ENCODE measurements around the gene ZNF529. TPM values are rescaled to one million over a fixed set of nuclear protein-coding genes. Genes with fewer than 3 reads are reported as not detected.

ZNF529 gene
- total and polyA plus RNA-seq, 4 donors: 1.4 to 9.5 (median 3.0) TPM

DNA sequence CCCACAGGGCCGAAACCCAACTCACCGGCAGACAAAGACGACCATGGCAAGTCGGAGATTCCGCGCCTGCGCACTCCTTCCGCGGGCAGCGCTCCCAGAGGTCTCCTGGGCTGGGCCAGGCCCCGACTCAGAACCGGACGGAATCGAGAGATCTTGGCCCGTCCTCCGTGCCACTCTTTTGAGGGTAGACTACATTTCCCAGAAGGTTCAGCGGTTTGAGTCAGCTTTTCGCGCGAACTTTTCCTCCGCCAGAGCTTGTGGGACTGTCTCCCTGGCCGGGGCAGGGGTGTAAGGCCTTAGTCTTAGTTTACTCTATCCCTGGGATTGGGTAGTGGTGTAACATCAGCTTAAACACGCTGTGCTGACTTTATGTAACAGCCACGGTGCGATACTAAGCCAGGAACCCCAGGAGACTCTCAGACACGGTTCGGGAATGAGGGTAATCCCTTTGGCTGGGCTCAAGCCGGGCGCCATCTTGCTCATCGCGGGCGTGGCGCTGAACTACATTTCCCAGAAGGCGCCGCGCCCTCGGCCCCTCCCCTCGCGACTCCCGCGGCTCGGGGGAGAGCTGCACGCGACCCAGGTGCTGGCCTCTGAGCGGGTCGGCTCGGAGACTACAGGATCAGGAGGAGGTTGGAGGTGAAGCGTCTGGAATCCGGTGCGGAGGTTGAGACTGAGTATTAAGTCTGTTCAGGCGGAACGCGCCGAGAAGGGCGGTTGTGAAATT is 44.7 kb downstream of the ZNF529 start, which contains the start of gene ZNF260:
Gene ZNF260, minus strand, starts transcription at position 78 of the 727 bp plus-strand sequence. CDS start 13,033 bp downstream, outside the sequence.
- peaks cover 12 to 25% (median 18%) of the 10 kb centered on the region in 4 donors for H3K9me3 ChIP-seq (ENCODE audit: control insufficient read depth in 4 of 4, low read length in 3 of 4)
- H3K9ac ChIP-seq (ENCODE audit: low read depth in 1 of 2, low read length in 2 of 2): peak within 1 kb of the TSS; percentile 74 to 78
- under 1% methylated on average over 55 of the region's 55 CpGs for WGBS

More for the DNA sequence above, 44.7 kb downstream of the ZNF529 start, which contains the start of gene ZNF260:
- H3K36me3 ChIP-seq (ENCODE audit: control insufficient read depth in 4 of 4, insufficient read depth in 3 of 4, low read depth in 1 of 4, low read length in 3 of 4): peaks cover 6 to 14% (median 9%) of the 10 kb centered on the region in 4 donors
- TF ChIP-seq TAF1 (conservative IDR thresholded peaks at IDR 0.05): peak; percentile 69
- TF ChIP-seq NR2F2 (IDR thresholded peaks at IDR 0.05): peak; percentile 38
- TF ChIP-seq, protein P1, sequence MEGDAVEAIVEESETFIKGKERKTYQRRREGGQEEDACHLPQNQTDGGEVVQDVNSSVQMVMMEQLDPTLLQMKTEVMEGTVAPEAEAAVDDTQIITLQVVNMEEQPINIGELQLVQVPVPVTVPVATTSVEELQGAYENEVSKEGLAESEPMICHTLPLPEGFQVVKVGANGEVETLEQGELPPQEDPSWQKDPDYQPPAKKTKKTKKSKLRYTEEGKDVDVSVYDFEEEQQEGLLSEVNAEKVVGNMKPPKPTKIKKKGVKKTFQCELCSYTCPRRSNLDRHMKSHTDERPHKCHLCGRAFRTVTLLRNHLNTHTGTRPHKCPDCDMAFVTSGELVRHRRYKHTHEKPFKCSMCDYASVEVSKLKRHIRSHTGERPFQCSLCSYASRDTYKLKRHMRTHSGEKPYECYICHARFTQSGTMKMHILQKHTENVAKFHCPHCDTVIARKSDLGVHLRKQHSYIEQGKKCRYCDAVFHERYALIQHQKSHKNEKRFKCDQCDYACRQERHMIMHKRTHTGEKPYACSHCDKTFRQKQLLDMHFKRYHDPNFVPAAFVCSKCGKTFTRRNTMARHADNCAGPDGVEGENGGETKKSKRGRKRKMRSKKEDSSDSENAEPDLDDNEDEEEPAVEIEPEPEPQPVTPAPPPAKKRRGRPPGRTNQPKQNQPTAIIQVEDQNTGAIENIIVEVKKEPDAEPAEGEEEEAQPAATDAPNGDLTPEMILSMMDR (IDR thresholded peaks at IDR 0.05; ENCODE audit: low read depth, low read length, missing input control): no peak
- no peak for TF ChIP-seq FOXA2 (IDR thresholded peaks at IDR 0.05)
- TF ChIP-seq HNF4A (conservative IDR thresholded peaks at IDR 0.05): peak; percentile 13 to 28
- TF ChIP-seq GABPA (IDR thresholded peaks at IDR 0.05 in 1 of 2, conservative IDR thresholded peaks at IDR 0.05 in 1 of 2): peak in 1 of 2 donors; percentile 82
- TF ChIP-seq, protein P2, sequence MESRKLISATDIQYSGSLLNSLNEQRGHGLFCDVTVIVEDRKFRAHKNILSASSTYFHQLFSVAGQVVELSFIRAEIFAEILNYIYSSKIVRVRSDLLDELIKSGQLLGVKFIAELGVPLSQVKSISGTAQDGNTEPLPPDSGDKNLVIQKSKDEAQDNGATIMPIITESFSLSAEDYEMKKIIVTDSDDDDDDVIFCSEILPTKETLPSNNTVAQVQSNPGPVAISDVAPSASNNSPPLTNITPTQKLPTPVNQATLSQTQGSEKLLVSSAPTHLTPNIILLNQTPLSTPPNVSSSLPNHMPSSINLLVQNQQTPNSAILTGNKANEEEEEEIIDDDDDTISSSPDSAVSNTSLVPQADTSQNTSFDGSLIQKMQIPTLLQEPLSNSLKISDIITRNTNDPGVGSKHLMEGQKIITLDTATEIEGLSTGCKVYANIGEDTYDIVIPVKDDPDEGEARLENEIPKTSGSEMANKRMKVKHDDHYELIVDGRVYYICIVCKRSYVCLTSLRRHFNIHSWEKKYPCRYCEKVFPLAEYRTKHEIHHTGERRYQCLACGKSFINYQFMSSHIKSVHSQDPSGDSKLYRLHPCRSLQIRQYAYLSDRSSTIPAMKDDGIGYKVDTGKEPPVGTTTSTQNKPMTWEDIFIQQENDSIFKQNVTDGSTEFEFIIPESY (IDR thresholded peaks at IDR 0.05): peak; percentile 97
- TF ChIP-seq RAD21 (IDR thresholded peaks at IDR 0.05): peak; percentile 16 to 17
- peak; percentile 39 to 50 for TF ChIP-seq JUND (IDR thresholded peaks at IDR 0.05)
- peak; percentile 99 for TF ChIP-seq YY1 (IDR thresholded peaks at IDR 0.05)
- no peak for TF ChIP-seq EGR1 (IDR thresholded peaks at IDR 0.05; ENCODE audit: low read depth in 2 of 2)
- peak; percentile 44 to 46 for TF ChIP-seq RXRA (IDR thresholded peaks at IDR 0.05)
- TF ChIP-seq, protein P3, sequence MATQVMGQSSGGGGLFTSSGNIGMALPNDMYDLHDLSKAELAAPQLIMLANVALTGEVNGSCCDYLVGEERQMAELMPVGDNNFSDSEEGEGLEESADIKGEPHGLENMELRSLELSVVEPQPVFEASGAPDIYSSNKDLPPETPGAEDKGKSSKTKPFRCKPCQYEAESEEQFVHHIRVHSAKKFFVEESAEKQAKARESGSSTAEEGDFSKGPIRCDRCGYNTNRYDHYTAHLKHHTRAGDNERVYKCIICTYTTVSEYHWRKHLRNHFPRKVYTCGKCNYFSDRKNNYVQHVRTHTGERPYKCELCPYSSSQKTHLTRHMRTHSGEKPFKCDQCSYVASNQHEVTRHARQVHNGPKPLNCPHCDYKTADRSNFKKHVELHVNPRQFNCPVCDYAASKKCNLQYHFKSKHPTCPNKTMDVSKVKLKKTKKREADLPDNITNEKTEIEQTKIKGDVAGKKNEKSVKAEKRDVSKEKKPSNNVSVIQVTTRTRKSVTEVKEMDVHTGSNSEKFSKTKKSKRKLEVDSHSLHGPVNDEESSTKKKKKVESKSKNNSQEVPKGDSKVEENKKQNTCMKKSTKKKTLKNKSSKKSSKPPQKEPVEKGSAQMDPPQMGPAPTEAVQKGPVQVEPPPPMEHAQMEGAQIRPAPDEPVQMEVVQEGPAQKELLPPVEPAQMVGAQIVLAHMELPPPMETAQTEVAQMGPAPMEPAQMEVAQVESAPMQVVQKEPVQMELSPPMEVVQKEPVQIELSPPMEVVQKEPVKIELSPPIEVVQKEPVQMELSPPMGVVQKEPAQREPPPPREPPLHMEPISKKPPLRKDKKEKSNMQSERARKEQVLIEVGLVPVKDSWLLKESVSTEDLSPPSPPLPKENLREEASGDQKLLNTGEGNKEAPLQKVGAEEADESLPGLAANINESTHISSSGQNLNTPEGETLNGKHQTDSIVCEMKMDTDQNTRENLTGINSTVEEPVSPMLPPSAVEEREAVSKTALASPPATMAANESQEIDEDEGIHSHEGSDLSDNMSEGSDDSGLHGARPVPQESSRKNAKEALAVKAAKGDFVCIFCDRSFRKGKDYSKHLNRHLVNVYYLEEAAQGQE (IDR thresholded peaks at IDR 0.05): peak; percentile 62
- TF ChIP-seq SP1 (IDR thresholded peaks at IDR 0.05): peak; percentile 44
- TF ChIP-seq HNF4G (IDR thresholded peaks at IDR 0.05): no peak
- TF ChIP-seq, protein P4, sequence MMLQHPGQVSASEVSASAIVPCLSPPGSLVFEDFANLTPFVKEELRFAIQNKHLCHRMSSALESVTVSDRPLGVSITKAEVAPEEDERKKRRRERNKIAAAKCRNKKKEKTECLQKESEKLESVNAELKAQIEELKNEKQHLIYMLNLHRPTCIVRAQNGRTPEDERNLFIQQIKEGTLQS (IDR thresholded peaks at IDR 0.05): peak; percentile 45
- no peak for TF ChIP-seq FOXA1 (IDR thresholded peaks at IDR 0.05)
- TF ChIP-seq, protein P5, sequence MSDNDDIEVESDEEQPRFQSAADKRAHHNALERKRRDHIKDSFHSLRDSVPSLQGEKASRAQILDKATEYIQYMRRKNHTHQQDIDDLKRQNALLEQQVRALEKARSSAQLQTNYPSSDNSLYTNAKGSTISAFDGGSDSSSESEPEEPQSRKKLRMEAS (IDR thresholded peaks at IDR 0.05): peak; percentile 53
- H3K27ac ChIP-seq (ENCODE audit: low read depth in 1 of 2, low read length in 2 of 2): peak within 1 kb of the TSS; percentile 83 to 88
- peak; percentile 96 for DNase-seq (ENCODE audit: low spot score)
- H3K27me3 ChIP-seq (ENCODE audit: control insufficient read depth in 4 of 4, insufficient read depth in 4 of 4, low read length in 3 of 4): no peaks in the 10 kb centered on the region
- peak within 1 kb of the TSS; percentile 69 to 82 (median 75) for H3K4me3 ChIP-seq (ENCODE audit: low read depth in 1 of 3, low read length in 3 of 3)
- peaks cover 0 to 17% (median 10%) of the 10 kb centered on the region in 4 donors for H3K4me1 ChIP-seq (ENCODE audit: control insufficient read depth in 4 of 4, insufficient read depth in 4 of 4, low read length in 3 of 4)
